ENCODE measurements around the gene MRPL16.

DNA sequence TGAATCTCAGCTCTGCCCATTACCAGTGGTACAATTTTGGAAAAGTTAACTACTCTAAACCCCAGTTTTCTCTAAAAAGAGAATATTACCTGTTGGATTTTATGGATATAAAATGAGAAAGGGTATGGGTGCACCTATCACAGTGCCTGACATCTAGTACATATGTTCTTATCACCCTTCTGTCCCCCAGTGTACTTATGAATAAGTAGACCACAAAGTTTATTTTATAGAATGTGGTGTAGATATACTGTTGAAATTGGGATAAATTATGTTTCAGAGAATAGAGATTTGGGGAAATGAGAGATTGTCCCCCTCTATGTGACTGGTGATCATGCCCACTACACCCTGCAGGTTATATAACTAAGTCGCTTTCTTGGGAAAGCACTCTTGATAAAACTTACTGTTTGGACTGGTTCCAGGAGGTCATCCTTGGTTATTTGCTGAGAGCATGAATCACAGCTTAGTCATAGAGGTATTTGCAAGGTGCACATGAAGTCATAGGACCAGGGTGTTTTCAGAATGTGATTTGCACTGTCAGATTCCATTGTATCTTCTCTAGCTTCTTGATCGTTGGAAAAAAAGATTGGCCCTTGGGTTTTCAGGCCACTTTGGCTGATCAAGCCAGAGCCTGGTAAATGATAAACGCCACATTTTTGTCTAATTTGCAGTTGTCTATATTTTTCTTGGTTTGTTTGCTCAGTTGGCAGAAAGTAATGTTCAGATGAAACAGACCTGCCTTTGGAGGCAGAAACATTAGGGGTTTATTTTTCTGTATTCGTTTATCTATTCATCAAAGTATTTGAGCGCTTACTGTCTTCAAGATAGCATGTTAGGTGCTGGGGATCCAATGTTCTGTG, 34.1 kb downstream of the MRPL16 start:
- TF ChIP-seq, protein P1, sequence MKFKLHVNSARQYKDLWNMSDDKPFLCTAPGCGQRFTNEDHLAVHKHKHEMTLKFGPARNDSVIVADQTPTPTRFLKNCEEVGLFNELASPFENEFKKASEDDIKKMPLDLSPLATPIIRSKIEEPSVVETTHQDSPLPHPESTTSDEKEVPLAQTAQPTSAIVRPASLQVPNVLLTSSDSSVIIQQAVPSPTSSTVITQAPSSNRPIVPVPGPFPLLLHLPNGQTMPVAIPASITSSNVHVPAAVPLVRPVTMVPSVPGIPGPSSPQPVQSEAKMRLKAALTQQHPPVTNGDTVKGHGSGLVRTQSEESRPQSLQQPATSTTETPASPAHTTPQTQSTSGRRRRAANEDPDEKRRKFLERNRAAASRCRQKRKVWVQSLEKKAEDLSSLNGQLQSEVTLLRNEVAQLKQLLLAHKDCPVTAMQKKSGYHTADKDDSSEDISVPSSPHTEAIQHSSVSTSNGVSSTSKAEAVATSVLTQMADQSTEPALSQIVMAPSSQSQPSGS (tag by site-specific recombination; IDR thresholded peaks at IDR 0.05; ENCODE audit: low read depth) = no peak
- TF ChIP-seq, protein P2, sequence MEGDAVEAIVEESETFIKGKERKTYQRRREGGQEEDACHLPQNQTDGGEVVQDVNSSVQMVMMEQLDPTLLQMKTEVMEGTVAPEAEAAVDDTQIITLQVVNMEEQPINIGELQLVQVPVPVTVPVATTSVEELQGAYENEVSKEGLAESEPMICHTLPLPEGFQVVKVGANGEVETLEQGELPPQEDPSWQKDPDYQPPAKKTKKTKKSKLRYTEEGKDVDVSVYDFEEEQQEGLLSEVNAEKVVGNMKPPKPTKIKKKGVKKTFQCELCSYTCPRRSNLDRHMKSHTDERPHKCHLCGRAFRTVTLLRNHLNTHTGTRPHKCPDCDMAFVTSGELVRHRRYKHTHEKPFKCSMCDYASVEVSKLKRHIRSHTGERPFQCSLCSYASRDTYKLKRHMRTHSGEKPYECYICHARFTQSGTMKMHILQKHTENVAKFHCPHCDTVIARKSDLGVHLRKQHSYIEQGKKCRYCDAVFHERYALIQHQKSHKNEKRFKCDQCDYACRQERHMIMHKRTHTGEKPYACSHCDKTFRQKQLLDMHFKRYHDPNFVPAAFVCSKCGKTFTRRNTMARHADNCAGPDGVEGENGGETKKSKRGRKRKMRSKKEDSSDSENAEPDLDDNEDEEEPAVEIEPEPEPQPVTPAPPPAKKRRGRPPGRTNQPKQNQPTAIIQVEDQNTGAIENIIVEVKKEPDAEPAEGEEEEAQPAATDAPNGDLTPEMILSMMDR (tag by site-specific recombination; IDR thresholded peaks at IDR 0.05) = no peak
- TF ChIP-seq, protein P3, sequence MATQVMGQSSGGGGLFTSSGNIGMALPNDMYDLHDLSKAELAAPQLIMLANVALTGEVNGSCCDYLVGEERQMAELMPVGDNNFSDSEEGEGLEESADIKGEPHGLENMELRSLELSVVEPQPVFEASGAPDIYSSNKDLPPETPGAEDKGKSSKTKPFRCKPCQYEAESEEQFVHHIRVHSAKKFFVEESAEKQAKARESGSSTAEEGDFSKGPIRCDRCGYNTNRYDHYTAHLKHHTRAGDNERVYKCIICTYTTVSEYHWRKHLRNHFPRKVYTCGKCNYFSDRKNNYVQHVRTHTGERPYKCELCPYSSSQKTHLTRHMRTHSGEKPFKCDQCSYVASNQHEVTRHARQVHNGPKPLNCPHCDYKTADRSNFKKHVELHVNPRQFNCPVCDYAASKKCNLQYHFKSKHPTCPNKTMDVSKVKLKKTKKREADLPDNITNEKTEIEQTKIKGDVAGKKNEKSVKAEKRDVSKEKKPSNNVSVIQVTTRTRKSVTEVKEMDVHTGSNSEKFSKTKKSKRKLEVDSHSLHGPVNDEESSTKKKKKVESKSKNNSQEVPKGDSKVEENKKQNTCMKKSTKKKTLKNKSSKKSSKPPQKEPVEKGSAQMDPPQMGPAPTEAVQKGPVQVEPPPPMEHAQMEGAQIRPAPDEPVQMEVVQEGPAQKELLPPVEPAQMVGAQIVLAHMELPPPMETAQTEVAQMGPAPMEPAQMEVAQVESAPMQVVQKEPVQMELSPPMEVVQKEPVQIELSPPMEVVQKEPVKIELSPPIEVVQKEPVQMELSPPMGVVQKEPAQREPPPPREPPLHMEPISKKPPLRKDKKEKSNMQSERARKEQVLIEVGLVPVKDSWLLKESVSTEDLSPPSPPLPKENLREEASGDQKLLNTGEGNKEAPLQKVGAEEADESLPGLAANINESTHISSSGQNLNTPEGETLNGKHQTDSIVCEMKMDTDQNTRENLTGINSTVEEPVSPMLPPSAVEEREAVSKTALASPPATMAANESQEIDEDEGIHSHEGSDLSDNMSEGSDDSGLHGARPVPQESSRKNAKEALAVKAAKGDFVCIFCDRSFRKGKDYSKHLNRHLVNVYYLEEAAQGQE (tag by site-specific recombination; IDR thresholded peaks at IDR 0.05) = no peak
- TF ChIP-seq, protein P4, sequence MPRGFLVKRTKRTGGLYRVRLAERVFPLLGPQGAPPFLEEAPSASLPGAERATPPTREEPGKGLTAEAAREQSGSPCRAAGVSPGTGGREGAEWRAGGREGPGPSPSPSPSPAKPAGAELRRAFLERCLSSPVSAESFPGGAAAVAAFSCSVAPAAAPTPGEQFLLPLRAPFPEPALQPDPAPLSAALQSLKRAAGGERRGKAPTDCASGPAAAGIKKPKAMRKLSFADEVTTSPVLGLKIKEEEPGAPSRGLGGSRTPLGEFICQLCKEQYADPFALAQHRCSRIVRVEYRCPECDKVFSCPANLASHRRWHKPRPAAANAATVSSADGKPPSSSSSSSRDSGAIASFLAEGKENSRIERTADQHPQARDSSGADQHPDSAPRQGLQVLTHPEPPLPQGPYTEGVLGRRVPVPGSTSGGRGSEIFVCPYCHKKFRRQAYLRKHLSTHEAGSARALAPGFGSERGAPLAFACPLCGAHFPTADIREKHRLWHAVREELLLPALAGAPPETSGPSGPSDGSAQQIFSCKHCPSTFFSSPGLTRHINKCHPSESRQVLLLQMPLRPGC (tag by site-specific recombination; IDR thresholded peaks at IDR 0.05) = peak; percentile 78; the same call in 1 of the 2 replicates
- TF ChIP-seq ZEB2 (tag by site-specific recombination; IDR thresholded peaks at IDR 0.05) = no peak
- no peak for TF ChIP-seq YY1 (tag by site-specific recombination; IDR thresholded peaks at IDR 0.05)
- TF ChIP-seq, protein P5, sequence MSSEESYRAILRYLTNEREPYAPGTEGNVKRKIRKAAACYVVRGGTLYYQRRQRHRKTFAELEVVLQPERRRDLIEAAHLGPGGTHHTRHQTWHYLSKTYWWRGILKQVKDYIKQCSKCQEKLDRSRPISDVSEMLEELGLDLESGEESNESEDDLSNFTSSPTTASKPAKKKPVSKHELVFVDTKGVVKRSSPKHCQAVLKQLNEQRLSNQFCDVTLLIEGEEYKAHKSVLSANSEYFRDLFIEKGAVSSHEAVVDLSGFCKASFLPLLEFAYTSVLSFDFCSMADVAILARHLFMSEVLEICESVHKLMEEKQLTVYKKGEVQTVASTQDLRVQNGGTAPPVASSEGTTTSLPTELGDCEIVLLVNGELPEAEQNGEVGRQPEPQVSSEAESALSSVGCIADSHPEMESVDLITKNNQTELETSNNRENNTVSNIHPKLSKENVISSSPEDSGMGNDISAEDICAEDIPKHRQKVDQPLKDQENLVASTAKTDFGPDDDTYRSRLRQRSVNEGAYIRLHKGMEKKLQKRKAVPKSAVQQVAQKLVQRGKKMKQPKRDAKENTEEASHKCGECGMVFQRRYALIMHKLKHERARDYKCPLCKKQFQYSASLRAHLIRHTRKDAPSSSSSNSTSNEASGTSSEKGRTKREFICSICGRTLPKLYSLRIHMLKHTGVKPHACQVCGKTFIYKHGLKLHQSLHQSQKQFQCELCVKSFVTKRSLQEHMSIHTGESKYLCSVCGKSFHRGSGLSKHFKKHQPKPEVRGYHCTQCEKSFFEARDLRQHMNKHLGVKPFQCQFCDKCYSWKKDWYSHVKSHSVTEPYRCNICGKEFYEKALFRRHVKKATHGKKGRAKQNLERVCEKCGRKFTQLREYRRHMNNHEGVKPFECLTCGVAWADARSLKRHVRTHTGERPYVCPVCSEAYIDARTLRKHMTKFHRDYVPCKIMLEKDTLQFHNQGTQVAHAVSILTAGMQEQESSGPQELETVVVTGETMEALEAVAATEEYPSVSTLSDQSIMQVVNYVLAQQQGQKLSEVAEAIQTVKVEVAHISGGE (tag by site-specific recombination; conservative IDR thresholded peaks at IDR 0.05; ENCODE audit: low read depth) = no peak
- no peak for TF ChIP-seq ZNF10 (tag by site-specific recombination; IDR thresholded peaks at IDR 0.05)
- TF ChIP-seq ZNF658 (tag by site-specific recombination; IDR thresholded peaks at IDR 0.05) = no peak
- no peak for TF ChIP-seq ZBTB1 (tag by site-specific recombination; IDR thresholded peaks at IDR 0.05)
- TF ChIP-seq, protein P6, sequence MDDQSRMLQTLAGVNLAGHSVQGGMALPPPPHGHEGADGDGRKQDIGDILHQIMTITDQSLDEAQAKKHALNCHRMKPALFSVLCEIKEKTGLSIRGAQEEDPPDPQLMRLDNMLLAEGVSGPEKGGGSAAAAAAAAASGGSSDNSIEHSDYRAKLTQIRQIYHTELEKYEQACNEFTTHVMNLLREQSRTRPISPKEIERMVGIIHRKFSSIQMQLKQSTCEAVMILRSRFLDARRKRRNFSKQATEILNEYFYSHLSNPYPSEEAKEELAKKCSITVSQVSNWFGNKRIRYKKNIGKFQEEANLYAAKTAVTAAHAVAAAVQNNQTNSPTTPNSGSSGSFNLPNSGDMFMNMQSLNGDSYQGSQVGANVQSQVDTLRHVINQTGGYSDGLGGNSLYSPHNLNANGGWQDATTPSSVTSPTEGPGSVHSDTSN (CRISPR knock-in tag; IDR thresholded peaks at IDR 0.05) = no peak

Measured in HEK293 (cell line).